Stimulated activated CD4-positive, alpha-beta T cell treated with anti-CD3 and anti-CD28 coated beads, Interleukin-2, amount 100 ng/mL, for 4 hours (primary cell): ENCODE results near the gene PDCD2L.
"Not testable (repeated sequence)": the region's sequence is repeated elsewhere in the genome, so short reads cannot be mapped to it uniquely, and the experiment has no call there.

Experiments
- DNase-seq: peaks from one replicate; pipeline ENCODE4 v3.0.0-alpha.2; 2020; ENCODE audit warnings: low read depth

PDCD2L gene, protein sequence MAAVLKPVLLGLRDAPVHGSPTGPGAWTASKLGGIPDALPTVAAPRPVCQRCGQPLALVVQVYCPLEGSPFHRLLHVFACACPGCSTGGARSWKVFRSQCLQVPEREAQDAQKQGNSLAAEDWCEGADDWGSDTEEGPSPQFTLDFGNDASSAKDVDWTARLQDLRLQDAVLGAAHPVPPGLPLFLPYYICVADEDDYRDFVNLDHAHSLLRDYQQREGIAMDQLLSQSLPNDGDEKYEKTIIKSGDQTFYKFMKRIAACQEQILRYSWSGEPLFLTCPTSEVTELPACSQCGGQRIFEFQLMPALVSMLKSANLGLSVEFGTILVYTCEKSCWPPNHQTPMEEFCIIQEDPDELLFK

DNA sequence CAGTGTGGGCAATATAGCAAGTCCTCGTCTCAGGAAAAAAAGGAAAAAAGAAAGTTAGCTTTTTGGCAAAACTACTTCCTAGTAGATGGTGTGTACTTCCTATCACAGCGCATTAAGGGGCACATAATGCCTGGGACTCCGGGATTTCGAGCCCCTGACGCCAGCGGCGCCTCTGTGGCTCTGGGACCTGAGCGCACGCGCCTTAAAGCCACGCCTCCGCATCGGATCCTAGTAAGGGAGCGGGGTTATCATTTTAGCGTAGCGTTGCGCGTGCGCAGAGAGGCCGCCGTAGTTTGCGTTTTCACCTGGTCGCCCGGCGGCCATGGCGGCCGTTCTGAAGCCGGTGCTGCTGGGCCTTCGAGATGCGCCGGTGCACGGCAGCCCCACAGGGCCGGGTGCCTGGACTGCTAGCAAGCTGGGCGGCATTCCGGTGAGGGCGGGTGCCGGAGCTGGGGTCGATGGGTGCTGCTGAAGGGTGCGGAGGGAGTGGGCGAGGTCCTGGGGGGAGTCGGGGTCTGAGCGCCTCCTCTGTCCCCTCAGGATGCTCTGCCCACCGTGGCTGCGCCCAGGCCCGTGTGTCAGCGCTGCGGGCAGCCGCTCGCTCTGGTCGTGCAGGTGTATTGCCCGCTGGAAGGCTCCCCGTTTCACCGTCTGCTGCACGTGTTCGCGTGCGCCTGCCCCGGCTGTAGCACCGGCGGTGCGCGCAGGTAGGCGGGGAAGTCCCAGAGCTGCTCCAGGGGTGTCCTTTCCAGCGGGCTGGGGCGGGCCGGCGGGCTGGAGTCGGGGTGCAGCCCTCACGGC is at the start of gene PDCD2L:
TSS of gene PDCD2L (plus strand) at position 291 of the 801 bp plus-strand sequence. CDS start at position 323, 32 bp downstream.
- peak; percentile 91 for DNase-seq

DNA sequence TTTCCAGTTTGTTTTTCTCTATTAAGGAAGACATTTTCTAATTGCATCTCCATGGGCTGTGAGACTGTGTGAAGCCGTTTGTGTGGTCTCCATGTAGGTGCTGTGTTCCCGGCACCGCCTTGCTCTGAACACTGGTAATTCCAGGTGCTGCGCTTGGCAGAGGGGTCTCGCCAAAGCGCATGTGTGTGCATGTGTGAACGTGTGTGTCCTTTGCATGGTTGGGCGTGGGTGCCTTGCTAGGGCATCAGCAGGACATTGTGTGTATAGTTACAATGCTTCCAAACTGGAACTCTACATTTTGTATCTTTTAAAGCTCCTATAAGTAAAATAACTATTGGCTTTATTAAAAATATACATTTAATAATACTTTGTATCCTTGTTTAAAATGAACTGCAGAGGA is 49.0 kb upstream of the PDCD2L start:
- no peak for DNase-seq

DNA sequence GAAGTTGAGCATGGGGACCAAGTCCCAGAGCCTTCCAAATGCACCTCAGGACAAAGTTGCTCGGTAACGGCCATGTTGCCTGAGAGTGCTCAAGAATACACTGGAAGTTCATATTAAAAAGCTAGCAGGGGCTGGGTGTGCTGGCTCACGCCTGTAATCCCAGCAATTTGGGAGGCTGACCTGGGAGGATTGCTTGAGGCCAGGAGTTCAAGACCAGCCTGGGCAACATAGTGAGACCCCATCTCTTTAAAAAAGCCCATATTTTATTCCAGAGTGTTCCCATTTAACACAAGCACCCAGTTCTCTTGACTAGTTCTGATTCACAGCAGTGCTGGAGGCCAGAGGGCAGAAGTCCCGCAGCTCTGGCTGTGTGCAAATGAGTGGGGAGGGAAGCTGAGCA is 47.3 kb upstream of the PDCD2L start:
- no peak for DNase-seq

DNA sequence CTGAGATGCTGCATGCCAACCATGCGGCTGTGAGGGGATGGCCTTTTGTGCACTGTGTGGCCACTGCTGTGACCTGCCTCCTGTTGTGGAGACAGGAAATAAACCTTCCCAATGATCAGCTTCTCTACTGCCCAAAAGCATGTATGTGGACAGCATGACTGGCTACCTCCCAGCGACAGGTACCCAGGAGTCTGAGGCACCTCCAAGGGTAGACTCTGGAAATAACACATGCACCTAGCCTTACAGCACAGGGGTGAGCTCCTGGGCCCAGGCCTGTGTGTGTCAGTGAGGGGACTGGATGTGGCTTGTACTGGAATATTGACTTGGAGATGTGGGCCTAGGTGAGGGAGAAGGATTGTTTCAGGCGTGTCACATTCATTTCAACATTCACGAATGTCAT is 46.8 kb upstream of the PDCD2L start:
- DNase-seq = no peak

DNA sequence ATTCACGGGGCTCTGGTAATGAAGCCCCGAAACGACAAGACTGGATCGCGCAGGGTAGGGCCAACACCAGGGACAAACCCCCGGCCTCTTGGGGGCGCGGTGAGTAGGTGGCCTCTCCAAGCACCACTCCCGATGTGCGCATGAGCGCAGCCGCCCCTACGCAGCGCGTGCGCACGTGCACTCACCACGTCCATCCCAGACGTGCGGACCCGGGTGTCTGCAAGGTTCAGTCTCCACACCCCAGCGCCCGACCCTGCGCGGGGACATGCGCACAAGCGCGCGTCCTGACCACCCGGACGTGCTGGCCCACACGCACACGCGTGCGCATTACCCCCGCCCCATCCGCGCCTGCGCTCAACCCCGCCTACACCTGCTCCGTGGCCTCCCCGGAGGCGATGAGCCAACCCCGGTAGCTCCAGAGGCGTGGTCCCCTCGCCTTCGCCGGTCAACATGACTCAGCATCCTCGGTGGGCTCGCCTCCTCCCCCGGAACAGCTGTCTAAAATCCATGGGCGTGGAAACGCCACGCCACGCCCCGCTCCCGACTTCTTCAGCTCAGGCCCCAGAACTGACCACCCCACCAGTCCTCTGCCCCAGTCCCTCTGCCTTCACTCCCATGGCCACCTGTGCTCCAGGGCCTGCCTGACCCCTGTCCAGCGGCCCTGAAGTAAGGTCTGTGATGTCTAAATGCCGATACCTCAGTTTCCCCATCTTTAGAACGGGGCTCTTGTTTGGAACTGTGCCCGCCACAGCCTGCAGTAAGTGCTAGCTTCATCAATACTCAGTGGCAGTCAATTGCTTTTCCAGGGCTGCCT is 44.9 kb upstream of the PDCD2L start:
- DNase-seq = peak; percentile 94

DNA sequence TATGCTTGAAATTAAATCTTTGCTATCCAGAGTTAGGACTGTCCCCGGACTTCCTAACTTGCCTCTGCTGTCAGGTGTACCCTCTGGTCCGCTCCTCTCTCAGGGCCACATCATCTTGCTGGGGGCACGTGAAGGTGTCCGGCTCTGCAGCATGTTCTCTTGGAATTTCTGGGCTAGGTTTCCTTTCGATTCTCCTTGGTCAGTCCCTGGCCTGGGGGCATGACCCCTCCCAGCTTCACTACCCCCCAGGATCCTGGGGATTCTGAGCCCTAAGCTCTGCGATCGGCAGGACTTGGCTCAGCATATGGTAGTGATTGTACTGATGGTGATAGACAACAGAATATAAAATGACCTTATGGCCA is 44.3 kb upstream of the PDCD2L start:
- no peak for DNase-seq

DNA sequence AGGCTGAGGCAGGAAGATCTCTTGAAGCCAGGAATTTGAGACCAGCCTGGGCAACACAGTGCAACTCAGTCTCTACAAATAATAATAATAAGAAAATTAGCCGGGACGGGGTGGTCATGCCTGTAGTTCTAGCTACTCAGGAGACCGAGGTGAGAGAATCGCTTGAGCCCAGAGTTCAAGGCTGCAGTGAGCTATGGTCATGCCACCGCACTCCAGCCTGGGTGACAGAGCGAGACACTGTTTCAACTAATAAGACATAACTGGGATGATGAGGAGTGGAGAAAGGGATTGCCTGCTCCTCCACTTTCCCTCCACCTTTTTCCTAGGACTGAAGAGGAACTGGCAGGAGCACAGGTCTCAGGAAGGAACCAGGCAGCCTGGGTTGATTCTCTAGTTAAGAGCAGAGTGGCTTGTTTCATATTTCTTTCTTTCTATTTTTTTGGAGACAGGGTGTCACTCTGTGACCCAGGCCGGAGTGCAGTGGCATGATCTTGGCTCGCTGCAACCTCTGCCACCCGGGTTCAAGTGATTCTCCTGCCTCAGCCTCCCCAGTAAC is 43.8 kb upstream of the PDCD2L start:
- no peak for DNase-seq

DNA sequence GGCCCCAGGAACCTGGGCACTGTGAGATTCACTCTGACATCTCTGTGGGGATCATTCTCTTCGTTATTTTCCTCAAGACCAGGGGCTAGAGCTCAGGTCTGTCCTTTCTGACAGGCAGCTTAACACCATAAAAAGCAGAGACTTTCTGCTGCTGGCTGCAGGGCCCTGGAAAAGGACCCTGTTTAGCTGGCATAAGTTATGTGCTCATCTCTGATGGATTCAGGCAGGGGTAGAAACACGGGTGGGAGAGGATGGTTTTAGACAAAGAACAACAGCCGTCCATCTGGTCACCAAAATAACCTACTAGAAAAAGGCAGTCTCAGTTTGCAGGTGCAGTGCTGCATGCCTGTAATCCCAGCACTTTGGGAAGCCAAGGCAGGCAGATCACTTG is 41.5 kb upstream of the PDCD2L start:
- DNase-seq = no peak

DNA sequence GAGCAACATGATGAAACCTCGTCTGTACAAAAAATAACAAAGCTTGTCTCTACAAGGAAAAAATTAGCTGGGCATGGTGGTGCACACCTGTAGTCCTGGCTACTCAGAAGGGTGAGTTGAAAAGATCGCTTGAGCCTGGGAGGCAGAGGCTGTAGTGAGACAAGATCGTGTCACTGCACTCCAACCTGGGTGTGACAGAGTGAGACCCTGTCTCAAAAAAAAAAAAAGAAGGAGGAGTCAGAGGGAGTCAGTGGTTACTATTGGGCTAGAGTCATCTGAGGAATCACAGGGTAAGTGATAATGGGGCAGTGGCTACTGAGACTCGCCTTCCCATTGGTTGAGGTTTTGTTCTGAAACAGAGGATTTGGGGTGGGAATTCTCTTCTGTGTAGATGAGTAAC is 41.1 kb upstream of the PDCD2L start:
- no peak for DNase-seq

DNA sequence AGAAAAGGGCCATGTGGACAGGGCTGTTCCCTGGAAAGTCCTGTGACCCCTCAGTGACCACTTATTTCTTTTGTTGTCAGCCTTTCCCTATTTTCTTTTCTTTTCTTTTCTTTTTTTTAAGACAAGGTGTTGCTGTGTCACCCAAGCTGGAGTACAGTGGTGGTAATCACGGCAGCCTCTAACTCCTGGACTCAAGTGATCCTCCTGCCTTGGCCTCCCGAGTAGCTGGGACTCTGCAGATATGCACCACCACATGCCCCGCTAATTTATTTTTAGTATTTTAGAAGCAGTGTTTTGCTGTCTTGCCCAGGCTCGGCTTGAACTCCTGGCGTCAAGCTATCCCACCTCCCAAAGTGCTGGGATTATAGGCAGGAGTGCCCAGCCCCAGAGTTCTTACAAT is 40.3 kb upstream of the PDCD2L start:
- DNase-seq = no peak

DNA sequence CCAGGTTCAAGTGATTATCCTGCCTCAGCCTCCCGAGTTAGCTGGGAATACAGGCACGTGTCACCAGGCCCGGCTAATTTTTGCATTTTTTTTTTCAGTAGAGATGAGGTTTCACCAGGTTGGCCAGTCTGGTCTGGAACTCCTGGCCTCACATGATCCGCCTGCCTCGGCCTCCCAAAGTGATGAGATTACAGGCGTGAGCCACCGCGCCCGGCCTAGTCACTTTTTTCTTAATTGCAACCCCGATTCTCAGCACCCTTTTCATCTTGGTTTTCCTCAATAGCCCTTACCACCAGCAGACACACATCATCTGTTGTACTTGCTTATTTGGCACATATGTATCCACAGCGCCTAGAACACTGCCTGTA is 39.8 kb upstream of the PDCD2L start:
- DNase-seq = no peak

DNA sequence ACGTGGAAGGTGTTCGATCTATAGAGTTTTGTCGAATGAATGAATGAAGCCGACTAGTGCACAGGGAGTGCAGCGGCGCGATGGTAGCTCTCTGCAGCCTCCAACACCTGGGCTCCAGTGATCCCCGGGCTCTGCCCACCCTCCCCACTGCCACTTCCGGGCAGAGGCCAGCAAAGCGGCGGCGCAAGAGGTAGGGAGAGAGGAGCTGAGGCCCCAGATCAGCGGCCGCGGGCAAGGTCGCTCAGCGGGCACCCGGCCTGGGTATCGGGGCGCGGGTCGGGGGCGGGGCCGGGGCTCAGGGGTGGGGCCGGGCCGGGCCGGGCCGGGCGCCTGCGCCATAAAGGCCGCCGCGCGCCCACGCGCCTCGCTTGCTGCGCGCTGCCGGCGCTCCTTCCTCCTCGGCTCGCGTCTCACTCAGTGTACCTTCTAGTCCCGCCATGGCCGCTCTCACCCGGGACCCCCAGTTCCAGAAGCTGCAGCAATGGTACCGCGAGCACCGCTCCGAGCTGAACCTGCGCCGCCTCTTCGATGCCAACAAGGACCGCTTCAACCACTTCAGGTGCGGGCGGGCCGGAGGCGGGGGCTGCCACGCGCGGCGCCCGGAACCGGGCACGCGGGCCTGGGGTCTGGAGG is 39.3 kb upstream of the PDCD2L start, which contains the start of gene GPI:
TSS of gene GPI (plus strand) at position 367 of the 633 bp plus-strand sequence. CDS start at position 438, 71 bp downstream.
- DNase-seq = peak; percentile 62

DNA sequence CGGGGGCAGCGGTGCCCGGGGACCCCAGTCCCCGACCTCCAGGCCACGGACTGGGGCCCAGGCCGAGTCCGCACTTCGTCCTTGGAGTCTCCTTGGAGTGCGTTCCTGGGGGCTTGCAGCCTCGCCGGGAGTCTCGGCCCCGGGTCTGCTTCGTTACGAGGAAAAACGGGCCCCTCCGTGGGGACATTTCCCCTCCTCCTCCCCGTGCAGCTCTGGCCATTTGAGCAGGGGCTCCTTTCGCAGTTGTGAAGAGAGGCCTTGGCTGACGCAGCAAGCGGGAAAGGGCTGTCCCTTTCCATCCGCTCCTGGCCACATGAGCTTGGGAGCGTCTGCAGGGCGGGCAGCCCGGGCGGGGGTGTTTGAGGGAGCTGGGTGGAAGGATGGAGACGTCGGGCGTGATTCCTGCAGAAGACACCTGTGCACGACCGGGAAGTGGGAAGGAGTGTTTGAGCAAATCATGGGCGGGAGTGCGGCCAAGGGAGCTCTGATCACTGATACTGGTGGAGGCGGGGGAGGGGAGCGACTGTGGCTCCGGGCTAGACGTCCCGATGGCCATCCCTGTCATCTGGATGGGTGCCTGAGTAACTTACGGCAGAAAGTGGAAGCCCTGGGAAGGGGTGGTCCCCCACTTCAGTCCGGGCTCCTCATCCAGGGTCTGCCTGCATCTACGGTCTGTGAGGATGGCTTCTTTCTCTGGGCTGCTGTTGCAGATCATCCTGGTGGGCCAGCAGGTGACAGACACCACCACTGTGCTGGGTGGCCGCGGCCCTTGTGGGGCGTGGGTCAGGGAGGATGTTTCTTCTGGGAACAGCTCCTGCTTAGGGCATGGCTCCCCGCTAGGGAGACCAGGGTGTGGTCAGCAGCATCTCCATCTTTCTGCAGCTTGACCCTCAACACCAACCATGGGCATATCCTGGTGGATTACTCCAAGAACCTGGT is 38.5 kb upstream of the PDCD2L start:
- DNase-seq = no peak

DNA sequence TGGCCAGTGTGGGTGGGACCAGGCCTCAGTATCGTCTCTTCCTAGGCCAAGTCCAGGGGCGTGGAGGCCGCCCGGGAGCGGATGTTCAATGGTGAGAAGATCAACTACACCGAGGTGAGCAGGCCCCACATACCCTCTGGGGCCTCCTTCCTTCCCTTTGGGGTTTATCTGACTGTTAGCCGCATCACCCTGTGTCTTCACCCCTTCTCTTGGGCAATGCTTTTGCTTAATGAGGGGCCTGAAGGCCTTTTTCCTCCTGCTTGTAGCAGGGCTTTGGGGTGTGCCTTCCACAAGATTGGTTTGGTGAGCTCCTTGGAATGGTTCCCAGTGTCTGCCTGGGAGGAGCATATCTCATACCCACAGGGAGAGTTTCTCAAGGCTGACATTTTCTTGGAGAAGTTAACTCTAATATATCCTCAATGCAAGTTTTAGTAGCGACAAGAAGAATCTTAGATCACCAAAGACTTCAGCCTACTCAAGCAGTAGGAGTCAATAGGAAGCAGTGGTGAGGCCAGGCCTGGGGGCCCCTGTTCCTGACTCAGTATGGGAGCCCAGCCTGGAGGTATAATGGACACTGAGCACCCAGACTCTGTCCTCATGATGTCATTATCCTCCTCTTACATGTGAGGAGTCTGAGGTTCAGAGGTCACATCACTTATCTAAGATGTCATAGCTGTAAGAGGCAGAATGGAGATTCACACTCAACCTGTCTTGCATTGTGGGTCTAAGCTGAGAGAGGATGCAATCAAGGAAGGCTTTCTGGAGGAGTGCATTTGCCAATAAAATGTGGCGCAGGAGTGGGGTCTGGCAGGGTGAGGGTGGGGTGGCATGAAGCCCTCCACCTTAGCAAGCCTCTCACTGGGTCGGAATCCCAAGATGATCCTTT is 37.2 kb upstream of the PDCD2L start:
- DNase-seq = no peak

DNA sequence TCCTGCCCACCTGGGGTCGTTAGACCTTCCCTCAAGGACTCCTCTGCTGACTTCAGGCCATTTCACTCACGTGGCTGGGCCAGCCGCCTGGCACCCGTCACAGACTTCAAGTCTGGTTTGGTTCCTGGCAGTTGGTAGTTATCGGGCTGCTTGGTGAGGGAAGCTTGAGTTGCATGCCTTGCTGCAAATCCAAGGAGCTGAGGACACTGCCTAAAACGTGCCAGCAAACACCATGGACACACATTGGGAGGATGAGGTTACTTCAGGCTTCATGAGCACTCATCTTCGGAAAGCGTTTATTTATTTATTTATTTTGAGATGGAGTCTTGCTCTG is 36.6 kb upstream of the PDCD2L start:
- DNase-seq = no peak

DNA sequence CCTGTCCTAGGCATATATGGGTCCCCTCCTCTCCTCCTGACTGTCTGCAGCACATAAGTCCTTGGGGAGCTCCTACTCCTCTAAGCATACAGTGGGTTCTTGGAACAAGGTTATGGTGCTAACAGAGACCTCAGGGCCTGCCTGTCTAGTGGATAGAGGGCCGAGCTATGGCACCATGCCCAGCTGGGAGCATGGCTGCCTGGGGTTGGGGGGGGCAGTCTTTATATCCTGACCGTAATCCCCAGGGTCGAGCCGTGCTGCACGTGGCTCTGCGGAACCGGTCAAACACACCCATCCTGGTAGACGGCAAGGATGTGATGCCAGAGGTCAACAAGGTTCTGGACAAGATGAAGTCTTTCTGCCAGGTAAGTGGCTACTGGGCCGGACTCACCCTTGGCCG is 35.9 kb upstream of the PDCD2L start:
- no peak for DNase-seq

DNA sequence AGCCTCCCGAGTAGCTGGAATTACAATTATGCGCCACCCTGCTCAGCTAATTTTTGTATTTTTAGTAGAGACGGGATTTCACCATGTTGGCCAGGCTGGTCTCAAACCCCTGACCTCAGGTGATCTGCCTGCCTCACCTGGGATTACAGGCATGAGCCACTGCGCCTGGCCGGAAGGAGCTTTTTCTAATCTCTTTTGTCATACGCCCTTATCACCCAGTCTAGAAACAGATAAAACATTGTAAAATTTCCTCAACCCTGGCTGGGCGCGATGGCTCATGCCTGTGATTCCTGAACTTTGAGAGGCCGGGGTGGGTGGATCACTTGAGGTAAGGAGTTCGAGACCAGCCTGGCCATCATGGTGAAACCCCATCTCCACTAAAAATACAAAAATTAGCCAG is 35.0 kb upstream of the PDCD2L start:
- DNase-seq = not testable (repeated sequence)

DNA sequence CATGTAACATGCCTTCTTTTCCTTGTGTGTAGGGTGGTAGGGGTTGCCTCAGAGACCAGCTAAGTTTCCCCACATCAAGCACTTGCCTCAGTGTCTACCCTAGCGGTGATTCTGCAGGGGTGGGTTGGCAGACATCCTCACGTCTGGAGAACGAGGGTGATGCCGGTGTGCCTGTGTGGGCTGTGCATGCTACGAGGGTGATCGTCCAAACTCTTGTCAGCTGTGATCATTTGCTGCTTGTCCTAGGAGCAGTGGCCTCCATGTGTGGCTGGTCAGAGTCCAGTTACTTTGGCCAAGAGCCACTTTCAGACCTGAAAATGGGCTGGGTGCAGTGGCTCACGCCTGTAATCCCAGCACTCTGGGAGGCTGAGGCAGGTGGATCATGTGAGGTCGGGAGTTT is 34.1 kb upstream of the PDCD2L start:
- no peak for DNase-seq

DNA sequence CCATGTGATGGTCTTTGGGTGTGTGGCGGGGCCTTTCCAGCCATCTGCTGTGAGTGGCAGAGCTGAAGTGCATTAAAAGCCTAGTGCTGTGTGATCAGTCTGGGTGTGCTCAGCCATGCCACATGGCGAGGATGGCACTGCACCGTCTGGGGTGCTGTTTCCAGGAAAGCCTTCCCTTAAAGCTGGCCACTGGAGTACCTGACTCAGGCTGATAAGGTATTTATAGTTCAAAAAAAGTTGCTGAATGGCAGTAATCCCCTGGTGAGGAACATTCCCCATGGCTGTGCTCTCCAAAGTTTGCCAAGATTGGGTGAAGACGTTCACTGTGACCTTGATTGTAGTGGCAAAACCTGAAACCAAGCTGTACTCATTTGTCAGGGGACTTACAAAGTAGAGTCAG is 33.2 kb upstream of the PDCD2L start:
- no peak for DNase-seq
